Gastroesophageal sphincter (tissue), 4 donors: Measurements from ENCODE around the gene AGBL1. TPM values are rescaled to one million over a fixed set of nuclear protein-coding genes. Genes with fewer than 3 reads are reported as not detected.
A peak's percentile ranks its signal among the peaks of the same experiment; 100 is the strongest.

Experiments used
- ATAC-seq: fragments of 150-250 bp; one replicate; pipeline ENCODE4 v1.9.1; 2016; ENCODE audit warnings: mild to moderate bottlenecking, moderate library complexity
- H3K27ac ChIP-seq, 4 donors: fragments of 200-600 bp; sonication (generic) in 3 of 4; 1 replicate in 3 of 4; 2 replicates in 1 of 4; pipeline ENCODE4 v1.5.1; 2016 to 2019
- H3K27me3 ChIP-seq: fragments of 200-600 bp; sonication (generic); one replicate; pipeline ENCODE4 v1.5.1; 2019
- H3K36me3 ChIP-seq, 2 donors: fragments of 200-600 bp; sonication (generic); one replicate each; pipeline ENCODE4 v1.5.1; 2019; ENCODE audit warnings: control low read depth in 1 of 2
- H3K4me1 ChIP-seq, 3 donors: fragments of 200-600 bp; sonication (generic); 1 replicate in 2 of 3; 2 replicates in 1 of 3; pipeline ENCODE4 v1.5.1; 2016 to 2019; ENCODE audit warnings: control low read depth in 2 of 3
- H3K4me3 ChIP-seq, 2 donors: fragments of 200-600 bp; sonication (generic); one replicate each; pipeline ENCODE4 v1.5.1; 2019; ENCODE audit warnings: mild to moderate bottlenecking in 1 of 2, moderate library complexity in 1 of 2
- H3K9me3 ChIP-seq, 3 donors: fragments of 200-600 bp; sonication (generic); one replicate each; pipeline ENCODE4 v1.5.1; 2017 to 2019; ENCODE audit warnings: control low read depth in 2 of 3
- CTCF ChIP-seq, 4 experiments: fragments of 200-600 bp in 2 of 4; fragments of 450-650 bp in 2 of 4; sonication (generic) in 1 of 4; IDR thresholded peaks; one replicate each; pipeline ENCODE4 v1.5.1; 2017 to 2019; ENCODE audit warnings: antibody characterized with exemption in 4 of 4, mild to moderate bottlenecking in 2 of 4, moderate library complexity in 2 of 4
- EP300 ChIP-seq: sonication (generic); formaldehyde crosslinking; IDR thresholded peaks from one replicate; pipeline ENCODE4 v1.6.1; 2017; ENCODE audit warnings: antibody characterized with exemption, mild to moderate bottlenecking
- POLR2A ChIP-seq, 2 donors: fragments of 450-650 bp; IDR thresholded peaks; one replicate each; pipeline ENCODE4 v1.6.1; 2017; ENCODE audit warnings: antibody characterized with exemption in 2 of 2, mild to moderate bottlenecking in 2 of 2, moderate library complexity in 1 of 2
- POLR2AphosphoS5 ChIP-seq: sonication (generic); formaldehyde crosslinking; IDR thresholded peaks from one replicate; pipeline ENCODE4 v1.6.1; 2017; ENCODE audit warnings: antibody characterized with exemption
- WGBS, 2 donors: methylation state at CpG; one replicate each; pipeline ENCODE4 v1.1.5; 2018; ENCODE audit warnings: low coverage in 1 of 2; 5-methylcytosine and 5-hydroxymethylcytosine counted together
- total RNA-seq, 4 donors: library from RNA; depleted of rRNA; stranded (reverse); fragments of >200 nt; gene quantifications; one replicate each; pipeline ENCODE4 v1.1.0, GENCODE V29; 2016

The AGBL1 gene
- total RNA-seq, 4 donors from 2014 or later, result 0.12 to 0.13 TPM; not detected in 2

- WGBS, 2 donors, result 49 to 80% methylated on average over 3 of the region's 3 CpGs
- Histone ChIP-seq H3K4me1 (no peaks in the 10 kb centered on the region), H3K27me3 (no peaks in the 10 kb centered on the region), H3K27ac (no peak overlapping the region), H3K4me3 (no peak overlapping the region), H3K36me3 (no peaks in the 10 kb centered on the region), H3K9me3 (no peaks in the 10 kb centered on the region)
- no peak for TF ChIP-seq POLR2A (IDR thresholded peaks at IDR 0.05)
- TF ChIP-seq POLR2AphosphoS5, result no peak
- TF ChIP-seq CTCF (IDR thresholded peaks at IDR 0.05), result no peak
- no peak for TF ChIP-seq EP300
- no peak for ATAC-seq
These were observed 46.1 kb downstream of the AGBL1 start for GRCh38 chr15:86125775-86126174.

- no peaks in the 10 kb centered on the region for H3K36me3 ChIP-seq
- H3K4me1 ChIP-seq, result no peaks in the 10 kb centered on the region
- H3K4me3 ChIP-seq, result no peak overlapping the region
- TF ChIP-seq CTCF (IDR thresholded peaks at IDR 0.05), result no peak
- no peak for TF ChIP-seq POLR2AphosphoS5
- no peak for TF ChIP-seq POLR2A (IDR thresholded peaks at IDR 0.05)
- TF ChIP-seq EP300, result no peak
- 60 to 79% methylated on average over 1 to 3 of the region's 3 CpGs for WGBS, 2 donors
- H3K9me3 ChIP-seq, result no peaks in the 10 kb centered on the region
- no peak overlapping the region for H3K27ac ChIP-seq
- no peak for ATAC-seq
- H3K27me3 ChIP-seq, result no peaks in the 10 kb centered on the region
These were observed 47.9 kb downstream of the AGBL1 start for GRCh38 chr15:86127547-86127946.

GRCh38 chr15:86135041-86135440 is 55.4 kb downstream of the AGBL1 start:
- WGBS, 2 donors, result 24 to 58% methylated on average over 4 of the region's 6 CpGs
- no peaks in the 10 kb centered on the region for H3K36me3 ChIP-seq
- peak; percentile 51 for ATAC-seq
- no peak for TF ChIP-seq CTCF (IDR thresholded peaks at IDR 0.05)
- TF ChIP-seq POLR2A (IDR thresholded peaks at IDR 0.05), result no peak
- peaks cover 11% of the 10 kb centered on the region for H3K27me3 ChIP-seq
- H3K4me1 ChIP-seq, result no peaks in the 10 kb centered on the region
- no peak overlapping the region for H3K4me3 ChIP-seq
- H3K9me3 ChIP-seq, result no peaks in the 10 kb centered on the region
- no peak overlapping the region for H3K27ac ChIP-seq

GRCh38 chr15:86136861-86137260 is 57.2 kb downstream of the AGBL1 start:
- Histone ChIP-seq H3K4me3 (no peak overlapping the region), H3K4me1 (no peaks in the 10 kb centered on the region), H3K27me3 (peaks cover 17% of the 10 kb centered on the region), H3K9me3 (no peaks in the 10 kb centered on the region), H3K36me3 (no peaks in the 10 kb centered on the region), H3K27ac (no peak overlapping the region)
- no peak for ATAC-seq
- TF ChIP-seq POLR2AphosphoS5 (no peak), CTCF (IDR thresholded peaks at IDR 0.05) (no peak), EP300 (no peak), POLR2A (IDR thresholded peaks at IDR 0.05) (no peak)
- WGBS, 2 donors, result 27 to 46% methylated on average over 2 of the region's 2 CpGs

GRCh38 chr15:86138798-86139197 is 59.1 kb downstream of the AGBL1 start:
- no peak for ATAC-seq
- H3K27me3 ChIP-seq, result peaks cover 17% of the 10 kb centered on the region
- no peak overlapping the region for H3K4me3 ChIP-seq
- H3K36me3 ChIP-seq, result no peaks in the 10 kb centered on the region
- TF ChIP-seq POLR2AphosphoS5 (no peak), POLR2A (IDR thresholded peaks at IDR 0.05) (no peak), EP300 (no peak), CTCF (IDR thresholded peaks at IDR 0.05) (no peak)
- no peaks in the 10 kb centered on the region for H3K9me3 ChIP-seq
- H3K27ac ChIP-seq, result no peak overlapping the region
- WGBS, 2 donors, result 49 to 50% methylated on average over 1 to 3 of the region's 3 CpGs
- no peaks in the 10 kb centered on the region for H3K4me1 ChIP-seq
